GM18511 (cell line): ENCODE measurements around the gene MRPL23.

ENCODE experiments used
- ATAC-seq: cut with Tn5 transposase; IDR thresholded peaks from one replicate; pipeline ENCODE4 v1.9.1; 2021; ENCODE audit warnings: mild to moderate bottlenecking, moderate library complexity; ENCODE audit not compliant: unreplicated experiment

The MRPL23 gene

DNA sequence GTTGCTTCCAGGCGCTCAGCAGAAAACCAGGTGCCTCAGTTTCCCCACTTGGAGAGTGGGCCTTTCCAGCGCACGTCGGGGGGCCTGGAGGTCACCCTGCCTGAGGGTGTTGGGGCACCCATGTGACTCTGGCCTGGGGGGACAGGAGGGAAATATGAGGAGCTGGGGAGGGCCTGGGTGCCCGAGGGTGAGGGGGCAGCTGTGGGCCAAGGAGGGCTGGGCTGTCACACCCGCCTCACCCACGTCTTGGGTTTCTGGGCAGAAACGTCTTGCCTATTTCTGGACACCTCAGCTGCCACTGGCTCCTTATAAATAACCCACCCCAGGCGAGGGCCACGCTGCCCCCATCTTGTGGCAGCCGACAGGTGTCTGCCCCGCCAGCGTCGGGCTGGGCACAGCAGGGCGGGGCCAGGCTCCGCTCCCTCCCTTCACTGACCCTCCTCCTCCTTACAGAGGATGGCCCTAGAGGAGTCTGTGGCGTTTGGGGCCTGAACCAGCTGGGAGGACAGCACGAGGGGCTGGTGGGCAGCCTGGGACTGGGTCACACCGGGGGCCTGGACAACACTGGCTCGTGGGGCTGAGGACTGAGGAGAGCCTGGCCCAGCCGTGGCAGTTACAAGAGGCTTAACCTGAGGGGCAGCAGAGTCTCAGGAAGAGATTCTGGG, 26.1 kb upstream of the MRPL23 start:
- no peak for ATAC-seq

DNA sequence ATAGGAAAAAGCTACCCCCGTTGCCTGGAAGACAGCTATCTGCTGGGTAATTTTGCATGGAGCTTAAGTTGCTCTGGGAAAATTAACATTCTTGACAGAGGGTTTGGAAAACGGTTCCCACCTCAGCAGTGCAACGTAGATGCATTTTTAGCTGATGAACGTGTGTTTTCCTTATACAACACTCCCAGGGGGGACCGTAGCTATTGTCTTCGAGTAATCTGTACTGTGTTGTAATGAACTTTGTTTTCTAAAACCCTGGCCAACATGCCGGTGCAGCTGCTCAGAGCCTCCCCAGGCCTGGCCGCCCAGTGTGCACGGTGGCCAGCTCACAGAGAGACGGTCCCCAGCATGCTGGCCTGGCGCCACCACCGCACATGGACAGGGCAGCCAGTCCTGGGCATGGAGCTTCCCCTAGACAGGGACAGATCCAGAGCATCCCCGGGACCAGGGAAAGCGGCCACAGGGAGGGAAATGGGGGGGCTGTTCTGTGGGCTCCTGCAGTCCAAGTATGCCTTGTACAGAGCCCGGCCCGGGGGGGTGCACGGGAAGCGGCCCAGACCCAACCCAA, 25.5 kb upstream of the MRPL23 start:
- no peak for ATAC-seq

DNA sequence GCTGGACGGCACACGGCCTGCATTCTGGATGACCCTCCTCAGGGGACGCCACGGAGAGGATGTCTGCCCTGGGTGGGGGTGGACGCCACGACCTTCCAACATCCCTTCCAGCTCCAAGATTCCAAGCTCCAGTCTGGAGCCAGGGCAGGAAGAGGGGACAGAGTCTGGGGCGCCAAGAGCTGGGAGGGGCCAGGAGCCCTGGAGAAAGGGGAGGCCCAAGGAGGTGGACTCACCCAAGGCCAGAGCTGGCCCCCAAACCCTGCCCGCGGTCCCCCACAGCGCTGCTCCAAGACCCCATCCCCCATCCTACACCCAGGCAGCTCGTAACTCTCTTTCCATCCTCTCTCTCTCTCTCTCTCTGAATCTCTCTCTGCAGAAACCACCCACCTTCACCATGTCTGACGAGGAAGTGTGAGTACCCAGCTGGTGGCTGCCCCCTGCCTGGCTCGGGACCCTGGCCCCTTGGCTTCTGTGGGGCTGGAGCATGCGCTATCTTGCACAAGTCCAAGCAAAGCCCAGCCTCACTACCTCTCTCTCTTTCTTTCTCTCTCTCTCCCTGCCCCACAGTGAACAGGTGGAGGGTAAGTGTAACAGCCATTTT, 24.6 kb upstream of the MRPL23 start:
- no peak for ATAC-seq

DNA sequence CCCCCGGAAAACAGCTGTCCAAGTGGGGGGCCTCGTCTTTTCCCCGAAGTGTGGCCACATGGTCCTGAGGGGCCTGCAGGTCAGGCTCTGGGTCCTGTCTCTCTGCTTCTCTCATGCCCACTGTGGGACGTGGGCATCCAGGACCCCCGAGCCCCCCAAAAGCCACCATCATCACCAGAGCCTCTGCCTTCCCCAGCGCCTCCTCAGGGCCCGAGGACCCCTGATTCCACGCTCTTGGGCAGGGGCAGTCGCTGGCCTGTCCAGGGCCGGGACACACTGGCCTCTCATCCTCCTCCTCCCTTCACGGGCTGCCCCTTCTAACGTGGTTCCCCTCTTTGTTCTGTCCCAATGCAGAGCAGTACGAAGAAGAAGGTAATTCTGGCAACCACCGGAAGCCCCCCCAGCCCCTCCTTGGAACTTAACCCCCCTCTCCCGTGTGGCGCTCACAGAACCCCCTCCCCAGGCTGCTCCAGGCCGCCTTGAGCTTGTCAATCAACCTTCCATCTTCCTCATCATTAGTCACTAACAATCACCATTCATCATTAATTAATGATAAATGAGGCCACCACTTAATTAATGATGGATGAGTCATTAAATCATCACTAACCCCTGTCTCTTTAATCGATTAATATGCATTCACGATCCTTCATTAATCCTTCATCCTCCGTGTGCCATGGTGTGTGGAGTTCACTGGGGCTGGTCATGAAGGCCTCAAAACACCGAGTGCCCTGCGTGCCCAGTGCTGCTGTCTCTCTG, 23.8 kb upstream of the MRPL23 start:
- no peak for ATAC-seq

DNA sequence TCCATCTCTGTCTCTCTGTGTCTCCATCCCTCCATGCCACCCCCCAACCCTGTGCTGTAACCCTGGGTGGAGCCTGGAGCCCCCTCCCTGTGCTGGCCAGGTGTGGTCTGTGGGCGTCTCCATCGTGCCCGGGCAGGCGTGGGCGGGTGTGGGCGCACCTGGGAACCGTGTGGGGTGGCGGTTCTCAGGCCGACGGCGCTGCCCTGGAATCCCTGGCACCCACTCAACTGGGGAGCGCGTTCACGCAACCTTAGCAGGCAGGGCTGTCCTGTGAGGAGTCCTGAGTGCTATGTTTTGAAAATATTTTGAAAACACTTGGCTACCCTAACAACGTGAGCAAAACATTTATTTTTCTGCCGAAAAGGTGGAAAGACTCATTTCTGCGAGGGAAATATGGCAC, 23.0 kb upstream of the MRPL23 start:
- no peak for ATAC-seq

DNA sequence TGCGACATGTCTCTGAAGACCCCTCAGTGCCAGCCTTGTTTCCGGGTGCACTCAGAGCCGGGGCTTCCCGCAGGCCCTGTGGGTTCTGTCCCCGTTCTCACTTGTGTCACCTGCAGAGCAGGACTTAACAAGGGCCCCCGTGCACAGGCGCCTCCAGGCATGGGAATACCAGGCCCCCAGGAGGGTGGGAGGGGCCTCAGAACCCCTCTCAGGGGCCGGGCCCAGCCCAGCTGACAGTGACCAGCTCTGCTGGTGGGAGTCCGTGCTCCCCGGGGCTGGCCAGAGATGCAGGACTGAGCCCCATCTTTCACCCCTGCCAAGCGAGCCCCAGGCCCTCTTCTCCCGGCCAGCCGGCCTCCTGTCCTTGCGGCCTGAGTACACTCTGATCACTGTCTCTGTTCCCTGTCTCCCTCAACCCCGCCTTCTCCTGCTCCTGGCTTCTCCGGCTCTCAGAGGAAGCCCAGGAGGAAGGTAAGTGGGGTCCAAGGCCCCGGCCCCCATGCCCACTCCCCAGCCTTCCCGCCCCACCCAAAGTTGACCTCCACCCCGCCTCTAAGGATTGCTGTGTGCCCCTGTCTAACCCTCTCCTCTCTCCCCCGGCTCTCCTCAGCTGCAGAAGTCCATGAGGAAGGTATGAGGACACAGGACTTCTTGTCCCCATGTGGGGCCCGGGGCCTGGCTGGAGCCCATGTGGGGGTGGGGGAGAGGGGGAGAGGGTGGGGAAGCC, 22.3 kb upstream of the MRPL23 start:
- ATAC-seq = no peak

DNA sequence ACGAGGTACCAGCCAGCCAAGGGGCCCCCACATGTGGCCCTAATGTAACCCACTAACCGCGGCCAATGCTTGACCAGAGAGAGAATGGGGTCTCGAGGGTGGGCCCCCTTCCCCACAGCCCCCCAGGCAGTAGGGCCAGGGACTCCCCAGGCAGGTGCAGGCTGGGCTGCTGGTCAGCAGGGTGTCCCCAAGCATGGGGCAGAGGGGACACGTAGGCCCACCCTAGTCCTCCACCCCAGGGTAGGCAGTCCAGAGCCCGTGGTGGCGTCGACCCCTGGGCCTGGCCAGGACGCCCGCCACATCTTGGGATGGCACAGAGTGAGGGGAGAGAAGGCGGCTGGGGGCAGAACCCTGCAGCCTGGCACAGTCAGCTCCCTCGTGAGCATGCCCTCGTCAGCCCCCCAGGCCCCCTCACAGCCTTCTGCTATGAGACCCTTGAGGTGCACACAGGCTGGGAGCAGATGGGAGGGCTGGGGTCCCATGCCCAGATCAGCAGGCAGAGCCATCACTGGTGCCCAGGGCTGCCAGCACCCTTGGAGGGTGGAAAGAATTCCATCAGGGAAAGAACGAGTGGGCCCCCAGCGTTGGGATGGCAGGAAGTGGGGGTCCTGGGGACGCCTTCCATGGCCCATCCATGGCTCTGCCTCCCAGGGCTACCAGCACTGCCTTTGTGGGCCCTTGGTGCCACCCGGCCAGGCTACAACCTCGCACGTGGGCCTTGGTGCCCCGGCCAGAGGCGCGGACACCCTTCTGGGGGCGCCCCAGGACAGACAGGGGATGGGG, 21.6 kb upstream of the MRPL23 start:
- no peak for ATAC-seq

DNA sequence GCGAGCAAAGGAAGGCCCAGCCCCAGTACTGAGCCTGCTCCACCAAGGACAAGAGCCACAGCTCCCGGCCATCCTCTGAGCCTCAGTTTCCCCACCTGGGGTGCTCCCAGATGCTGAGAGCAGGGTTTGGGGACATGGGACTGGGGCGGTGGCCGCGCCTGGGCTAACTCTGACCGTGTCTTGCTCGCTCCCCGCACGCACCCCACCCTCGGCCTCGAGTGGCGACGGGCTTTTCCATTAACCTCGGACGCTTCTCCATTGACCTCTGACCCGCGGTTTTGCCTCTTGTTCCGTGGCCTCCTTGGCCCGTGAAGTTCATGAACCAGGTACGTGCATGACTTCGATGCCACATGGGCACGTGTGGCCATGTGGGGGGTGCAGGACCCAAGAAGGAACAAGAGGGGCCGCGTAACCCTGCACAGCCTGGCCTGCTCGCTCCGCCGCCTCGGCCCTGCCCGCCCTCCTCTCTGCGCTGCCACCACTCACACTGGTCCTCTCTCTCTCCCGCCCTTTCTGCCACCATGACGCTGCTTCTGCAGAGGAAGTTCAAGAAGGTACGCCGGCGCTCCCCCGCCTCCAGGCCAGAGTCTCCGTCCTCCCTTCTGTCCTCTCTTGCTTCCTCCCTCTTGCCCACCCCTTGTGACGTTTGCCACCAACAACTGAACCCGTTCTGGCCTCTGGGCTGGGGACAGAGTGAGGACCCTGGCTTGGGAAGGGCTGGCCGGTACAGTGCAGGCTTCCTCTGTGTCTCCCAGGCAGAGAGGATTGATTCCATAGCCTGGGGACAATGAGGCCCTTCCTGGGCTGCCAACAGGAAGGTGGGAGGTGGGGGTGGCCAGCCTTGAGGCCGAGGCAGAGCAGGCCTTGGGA, 20.7 kb upstream of the MRPL23 start:
- ATAC-seq = no peak

DNA sequence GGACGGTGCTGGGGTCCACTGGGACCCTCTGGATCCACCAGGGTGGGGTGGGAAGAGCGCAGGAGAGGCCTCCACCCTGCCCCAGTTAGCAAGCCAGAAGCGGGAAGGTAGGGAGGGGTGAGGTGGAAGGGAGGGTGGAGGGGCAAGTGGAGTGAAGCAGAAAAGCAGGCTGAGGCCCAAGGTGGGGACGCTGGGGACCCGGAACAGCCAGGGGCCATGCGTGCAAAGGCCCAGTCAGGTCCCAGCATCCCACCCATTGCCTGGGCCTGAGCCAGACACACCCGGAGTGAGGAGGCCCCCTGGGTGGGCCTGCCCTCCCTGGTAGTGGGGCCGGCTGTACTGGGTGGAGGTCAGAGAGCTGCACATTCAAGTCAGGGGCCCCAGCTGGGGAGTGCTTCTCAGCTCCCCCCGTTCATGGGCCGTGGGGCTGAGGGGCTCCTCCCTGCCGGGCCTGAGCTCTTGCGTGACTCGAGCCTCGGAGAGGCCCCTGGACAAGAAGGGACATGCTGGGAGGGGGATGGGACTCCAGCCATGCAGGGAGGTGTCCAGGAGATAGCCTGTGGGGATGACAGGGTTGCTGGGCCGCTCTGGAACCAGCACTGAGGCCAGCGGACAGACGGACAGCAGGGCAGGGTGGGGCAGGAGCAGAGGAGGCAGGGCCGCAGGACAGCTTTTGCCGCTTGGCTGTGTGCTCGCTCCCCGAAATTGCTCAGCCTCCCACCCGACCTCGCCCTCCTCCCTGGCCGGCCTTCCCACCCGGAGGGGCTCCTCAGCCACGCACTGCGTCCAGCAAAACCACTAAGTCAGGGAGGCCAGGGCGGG, 19.9 kb upstream of the MRPL23 start:
- no peak for ATAC-seq

DNA sequence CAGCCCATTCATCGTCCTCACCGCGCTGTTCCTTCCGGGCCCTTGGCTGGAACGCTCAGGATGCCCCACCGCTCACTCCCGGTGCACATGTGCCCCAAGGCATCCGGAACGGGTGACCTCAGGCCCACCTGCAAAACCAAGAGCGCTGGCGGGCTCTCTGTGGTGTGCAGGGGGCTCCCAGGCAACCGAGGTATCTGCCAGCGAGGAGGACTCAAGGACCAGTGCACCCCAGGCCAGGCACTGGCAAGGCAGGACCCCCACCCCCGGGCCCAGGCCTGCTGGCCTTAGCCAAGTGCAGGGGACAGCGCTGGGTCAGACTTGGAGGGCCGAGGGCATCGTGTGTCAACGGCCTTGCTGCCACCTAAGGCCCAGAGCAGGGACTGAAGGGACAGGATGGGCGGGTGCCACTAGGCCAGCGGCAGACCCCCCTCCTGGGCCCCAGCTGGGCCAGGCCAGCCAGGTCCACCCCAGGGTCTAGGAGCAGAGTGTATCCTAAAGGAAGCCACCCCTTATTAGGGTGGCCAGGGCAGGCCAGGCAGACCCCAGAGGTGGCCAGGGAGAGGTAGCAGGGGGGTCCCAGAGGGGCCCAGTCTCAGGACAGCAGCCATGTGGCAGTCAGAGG, 19.2 kb upstream of the MRPL23 start:
- no peak for ATAC-seq

DNA sequence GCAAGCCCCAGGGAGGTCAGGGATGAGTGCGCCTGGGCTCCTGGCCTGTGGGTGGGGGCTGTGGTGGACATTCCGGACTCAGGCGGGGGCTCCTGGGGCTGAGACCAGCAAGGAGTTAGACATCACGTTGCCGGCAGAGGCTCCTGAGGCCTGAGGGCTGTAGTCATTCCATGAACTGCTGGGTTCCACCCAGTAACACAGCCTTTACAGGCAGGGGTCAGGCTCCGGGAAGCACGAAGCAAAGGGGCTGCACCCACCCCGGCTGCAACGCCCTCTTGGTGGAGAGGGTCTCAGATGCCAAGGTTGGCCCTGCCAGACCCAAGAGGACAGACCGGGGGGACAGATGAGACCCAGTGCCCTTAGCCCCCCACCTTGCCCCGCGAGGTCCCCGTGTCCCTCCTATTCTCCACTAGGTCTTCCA, 18.7 kb upstream of the MRPL23 start:
- ATAC-seq = no peak

DNA sequence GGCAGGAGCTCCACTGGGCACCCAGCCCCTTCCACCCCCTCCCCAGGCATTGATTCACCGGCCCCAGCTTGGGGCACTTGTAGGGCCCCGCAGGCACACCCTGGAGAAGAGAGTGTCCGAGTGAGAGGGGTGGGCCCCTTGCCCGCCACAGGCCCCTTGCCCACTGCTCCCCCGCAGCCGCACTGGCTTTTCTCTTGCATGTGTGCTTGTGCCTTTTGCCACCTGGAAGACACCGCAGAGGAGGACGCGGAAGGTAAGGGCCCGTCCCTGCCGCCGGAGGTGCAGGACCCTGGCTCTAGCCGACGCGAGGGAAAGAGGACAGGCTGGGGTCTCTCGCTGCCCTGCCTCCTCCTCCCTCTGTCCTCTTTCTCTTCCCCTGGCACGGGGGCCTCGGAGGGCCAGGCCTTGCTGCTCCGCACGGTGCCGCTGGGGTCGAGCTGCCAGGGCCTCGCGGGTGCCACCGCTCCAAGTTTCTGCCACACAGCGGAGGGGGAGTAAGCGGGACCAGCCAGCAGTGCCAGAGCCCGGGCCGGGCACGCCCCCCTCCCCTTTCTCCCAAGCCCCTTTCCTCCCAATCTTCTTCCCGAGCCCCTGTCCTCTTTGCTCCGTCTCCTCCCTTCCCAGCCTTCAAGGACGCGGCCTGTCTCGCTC, 18.1 kb upstream of the MRPL23 start:
- no peak for ATAC-seq

DNA sequence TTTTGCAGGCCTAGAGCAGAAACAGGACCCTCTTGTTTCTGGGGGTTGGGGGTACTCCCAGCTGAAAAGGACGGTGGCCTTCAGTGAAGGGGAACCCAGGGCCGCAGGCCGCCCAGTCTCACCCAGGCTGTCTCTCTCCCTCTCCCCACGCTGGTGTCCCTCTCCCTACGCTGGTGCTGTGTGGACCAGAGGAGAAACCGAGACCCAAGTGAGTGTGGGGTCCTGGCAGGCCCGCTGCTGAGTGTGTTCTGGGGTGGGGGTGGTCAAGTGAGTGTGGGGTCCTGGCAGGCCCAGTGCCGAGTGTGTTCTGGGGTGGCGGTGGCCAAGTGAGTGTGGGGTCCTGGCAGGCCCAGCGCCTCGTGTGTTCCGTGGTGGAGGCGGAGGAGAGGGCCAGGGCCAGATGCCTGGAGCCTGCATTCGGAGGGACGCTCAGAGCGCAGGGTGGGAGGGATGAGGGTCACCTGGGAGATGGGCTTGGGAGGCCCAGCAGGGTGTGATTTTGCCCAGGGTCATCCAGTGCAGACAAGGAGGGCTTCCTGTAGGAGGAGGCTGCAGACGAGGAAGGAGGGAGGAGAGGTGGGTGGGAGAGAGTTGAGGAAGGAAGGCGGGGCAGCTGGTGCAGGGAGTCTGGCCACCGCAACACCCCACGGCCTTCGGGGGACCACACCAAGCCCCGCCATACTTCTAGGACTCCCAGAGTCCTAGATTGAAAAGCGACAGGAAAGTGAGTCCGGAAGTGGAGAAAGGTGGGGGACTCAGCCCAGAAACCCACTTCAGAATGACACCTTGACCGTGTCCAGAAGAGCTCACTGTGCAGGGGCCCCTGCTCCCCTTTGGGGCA, 17.3 kb upstream of the MRPL23 start:
- ATAC-seq = no peak

DNA sequence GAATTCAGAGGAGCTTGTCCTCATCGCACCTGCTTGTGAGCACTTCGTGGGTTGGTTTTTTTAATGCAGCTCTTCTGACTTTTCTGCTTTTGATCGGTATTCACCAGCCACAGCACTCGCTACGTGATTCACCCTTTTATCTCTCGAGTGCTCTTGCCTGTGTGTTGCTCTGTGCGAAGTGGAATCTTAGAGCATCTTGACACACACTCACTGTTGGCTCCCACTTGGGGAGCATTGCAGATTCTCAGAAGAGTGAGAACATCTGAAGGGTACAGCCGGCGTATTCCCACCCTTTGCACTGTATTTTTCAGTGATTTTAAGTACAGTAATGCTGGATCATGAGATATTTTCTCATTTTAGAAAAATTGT, 16.7 kb upstream of the MRPL23 start:
- no peak for ATAC-seq

DNA sequence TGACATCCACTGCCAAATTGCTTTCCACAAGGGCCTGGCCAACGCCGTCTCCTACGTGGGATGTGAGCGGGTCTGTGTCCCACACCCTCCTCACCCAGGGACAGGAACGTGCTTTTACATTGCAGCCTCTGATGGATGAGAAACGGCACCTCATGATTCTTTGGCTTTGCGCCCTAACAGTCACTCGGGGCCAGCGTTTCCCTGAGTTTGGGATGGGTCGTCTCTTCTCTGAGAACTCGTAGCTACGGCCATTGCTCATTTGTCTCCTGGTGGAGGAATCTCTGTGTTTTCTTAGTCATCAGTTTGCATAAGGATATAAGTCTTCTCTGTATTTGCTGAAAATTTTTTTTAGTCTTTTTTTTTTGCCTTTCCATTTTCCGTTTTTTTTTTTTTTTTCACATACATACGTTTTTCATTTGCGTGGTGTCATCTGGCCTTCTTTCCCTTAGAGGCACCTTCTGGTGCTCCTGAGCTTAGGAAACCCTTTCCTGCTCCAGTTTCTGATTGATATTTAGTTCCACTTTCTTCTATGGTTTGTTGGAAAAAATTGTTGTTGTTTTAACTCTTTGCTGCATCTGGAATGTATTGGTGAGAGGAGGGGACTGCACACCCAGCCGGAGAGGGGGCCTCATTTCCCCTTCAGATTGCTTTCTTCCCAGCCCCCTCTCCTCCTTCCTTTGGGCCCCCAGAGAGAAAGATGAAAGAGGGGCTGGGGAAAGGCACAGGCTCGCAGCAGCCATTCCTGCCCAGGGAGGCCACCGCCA, 15.6 kb upstream of the MRPL23 start:
- ATAC-seq = no peak

DNA sequence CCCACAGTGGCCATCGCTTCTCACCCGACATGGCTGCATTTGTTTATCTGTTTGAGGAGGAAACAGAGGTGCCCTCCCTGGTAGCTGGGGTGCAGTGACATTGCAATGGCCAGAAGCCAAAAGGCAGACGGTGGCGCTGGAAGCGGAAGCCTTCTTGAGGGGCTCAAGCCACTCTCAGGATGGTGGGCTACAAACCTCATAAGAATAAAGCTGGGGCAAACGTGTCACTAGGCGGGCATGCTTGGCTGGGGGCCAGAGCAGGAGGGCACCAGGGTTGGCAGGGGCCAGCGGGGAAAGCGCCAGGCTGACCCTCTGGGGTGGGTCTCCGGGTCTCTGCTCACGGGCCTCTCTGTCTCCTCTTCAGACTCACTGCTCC, 15.0 kb upstream of the MRPL23 start:
- ATAC-seq = no peak
